ENCODE measurements around the gene MAD1L1.

- TF ChIP-seq POLR2A (IDR thresholded peaks at IDR 0.05) (no peak), CTCF (IDR thresholded peaks at IDR 0.05) (no peak)
These were observed 393.0 kb downstream of the MAD1L1 start for GRCh38 chr7:1839701-1840100.
